Endothelial cell of umbilical vein (primary cell): Measurements from ENCODE around the gene NEAT1. TPM values are rescaled to one million over a fixed set of nuclear protein-coding genes. Genes with fewer than 3 reads are reported as not detected.

Experiments used
- BruUV-seq: library from RNA; stranded (reverse); fragments of 400-500 nt; replicated peaks from 2 replicates; lab custom pipeline; 2021; lab: Mats Ljungman, UMichigan
- CTCF ChIA-PET: fragments of 300-600, 350-600 bp; sonication (Branson Sonifier 250); formaldehyde crosslinking; loops from one replicate; lab custom pipeline; 2021; ENCODE audit warnings: antibody characterized with exemption, inconsistent platforms; lab: Charles Lee
- POLR2A ChIA-PET: fragments of 300-600, 350-600 bp; sonication (Branson Sonifier 250); formaldehyde crosslinking; loops from one replicate; lab custom pipeline; 2021; ENCODE audit warnings: antibody characterized with exemption, inconsistent platforms; lab: Charles Lee
- DNase-seq: peaks from one replicate; pipeline ENCODE4 v3.0.0-alpha.2; 2011; ENCODE audit warnings: low read depth, low spot score
- FAIRE-seq: peaks from 2 replicates; lab custom pipeline; 2011; peaks lifted over from hg19 to GRCh38; lab: Jason Lieb, UNC
- H2AFZ ChIP-seq: 2 replicates; pipeline ENCODE4 v1.6.0; 2012; ENCODE audit warnings: low read depth, low read length, control low read depth, inconsistent platforms
- H3K27ac ChIP-seq: 2 replicates; pipeline ENCODE4 v1.5.1; 2011; ENCODE audit warnings: low read depth, mild to moderate bottlenecking, control low read depth, low read length, moderate library complexity; ENCODE audit not compliant: insufficient read depth
- H3K27me3 ChIP-seq, 2 experiments: 2 replicates each; pipeline versions ENCODE4 v1.6.0 to v1.6.1; 2011; ENCODE audit warnings: low read length in 2 of 2, mixed read lengths in 1 of 2; ENCODE audit not compliant: control insufficient read depth in 2 of 2, insufficient read depth in 2 of 2
- H3K36me3 ChIP-seq, 2 experiments: 2 replicates in 1 of 2; 3 replicates in 1 of 2; pipeline ENCODE4 v1.5.1; 2011; ENCODE audit warnings: low read length in 2 of 2, mild to moderate bottlenecking in 1 of 2, moderate library complexity in 1 of 2; ENCODE audit not compliant: control insufficient read depth in 2 of 2, insufficient read depth in 2 of 2; ENCODE audit errors: extremely low read depth in 1 of 2
- H3K4me1 ChIP-seq: 3 replicates; pipeline ENCODE4 v1.5.1; 2011; ENCODE audit warnings: mild to moderate bottlenecking, low read length; ENCODE audit not compliant: control insufficient read depth, insufficient read depth; ENCODE audit errors: extremely low read depth
- H3K4me2 ChIP-seq: 2 replicates; pipeline ENCODE4 v1.6.1; 2011; ENCODE audit warnings: low read length, control low read depth, mixed read lengths; ENCODE audit not compliant: insufficient read depth
- H3K4me3 ChIP-seq, 3 experiments: fragments of 200-600 bp in 1 of 3; sonication (generic), shearing (Covaris generic) in 1 of 3; replicated peaks in 1 of 3; 2 replicates each; pipeline ENCODE4 v1.5.1; 2011 to 2016; ENCODE audit warnings: control low read depth in 3 of 3, low read length in 3 of 3, mild to moderate bottlenecking in 2 of 3, inconsistent platforms in 1 of 3, low read depth in 1 of 3, moderate library complexity in 1 of 3; ENCODE audit not compliant: insufficient read depth in 1 of 3
- H3K79me2 ChIP-seq: 2 replicates; pipeline ENCODE4 v1.6.0; 2012; ENCODE audit warnings: low read length, inconsistent platforms; ENCODE audit not compliant: control insufficient read depth, insufficient read depth
- H3K9ac ChIP-seq: replicated peaks from 2 replicates; pipeline ENCODE3; 2011; ENCODE audit warnings: low read length, control low read depth; ENCODE audit not compliant: insufficient read depth; ENCODE audit errors: extremely low read depth
- H3K9me1 ChIP-seq: replicated peaks from 3 replicates; pipeline ENCODE4 v1.6.0; 2011; ENCODE audit warnings: mild to moderate bottlenecking, low read length; ENCODE audit not compliant: control insufficient read depth, insufficient read depth; ENCODE audit errors: extremely low read depth
- H3K9me3 ChIP-seq: replicated peaks from 2 replicates; pipeline ENCODE4 v1.5.1; 2012; ENCODE audit warnings: low read length, inconsistent platforms; ENCODE audit not compliant: control insufficient read depth, insufficient read depth
- H4K20me1 ChIP-seq: replicated peaks from 2 replicates; pipeline ENCODE3; 2011; ENCODE audit warnings: mild to moderate bottlenecking, low read length; ENCODE audit not compliant: control insufficient read depth, insufficient read depth; ENCODE audit errors: extremely low read depth
- CTCF ChIP-seq, 2 donors: IDR thresholded peaks; 1 replicate in 1 of 2; 2 replicates in 1 of 2; pipeline ENCODE4 v1.5.1; 2011; ENCODE audit warnings: low read length in 2 of 2, mild to moderate bottlenecking in 2 of 2, moderate library complexity in 2 of 2, control low read depth in 1 of 2, inconsistent platforms in 1 of 2, low read depth in 1 of 2; ENCODE audit not compliant: insufficient read depth in 1 of 2; ENCODE audit errors: extremely low read depth in 1 of 2
- EZH2 ChIP-seq: IDR thresholded peaks from 2 replicates; pipeline ENCODE4 v1.6.1; 2012; ENCODE audit warnings: borderline replicate concordance, low read depth, mild to moderate bottlenecking, moderate library complexity, low read length, inconsistent platforms; ENCODE audit not compliant: severe bottlenecking
- FOS ChIP-seq: IDR thresholded peaks from 2 replicates; pipeline ENCODE4 v1.6.1; 2011; ENCODE audit warnings: mild to moderate bottlenecking, low read length, moderate library complexity, borderline replicate concordance; ENCODE audit not compliant: insufficient read depth
- GATA2 ChIP-seq: IDR thresholded peaks from 2 replicates; pipeline ENCODE4 v1.7.0; 2011; ENCODE audit warnings: low read depth, mild to moderate bottlenecking, moderate library complexity, mixed read lengths, low read length; ENCODE audit not compliant: insufficient read length, insufficient read depth
- JUN ChIP-seq: IDR thresholded peaks from 2 replicates; pipeline ENCODE4 v1.6.1; 2011; ENCODE audit warnings: borderline replicate concordance, low read depth; ENCODE audit not compliant: insufficient read length, insufficient read depth
- MYC ChIP-seq: IDR thresholded peaks from one replicate; pipeline ENCODE4 v1.6.1; 2011; ENCODE audit warnings: mild to moderate bottlenecking, low read depth, low read length
- POLR2A ChIP-seq: IDR thresholded peaks from 2 replicates; pipeline ENCODE4 v1.6.1; 2012; ENCODE audit warnings: low read depth, mild to moderate bottlenecking, control low read depth, low read length
- POLR2AphosphoS5 ChIP-seq: IDR thresholded peaks from 2 replicates; pipeline ENCODE4 v1.6.1; 2012; ENCODE audit warnings: low read depth, mild to moderate bottlenecking, control low read depth, low read length, moderate library complexity; ENCODE audit not compliant: insufficient read depth
- dilution Hi-C: fragments of 300-500 bp; cut with MboI; formaldehyde crosslinking; loops from one replicate; pipeline ENCODE4 v1.15.0; 2019; ENCODE audit warnings: low sequenced_read_pairs; ENCODE audit not compliant: extremely low pct_ligation_motif_present
- intact Hi-C: fragments of 100-400 bp; cut with micrococcal nuclease; formaldehyde crosslinking; loops from one replicate; pipeline ENCODE4 v1.10.0; 2022
- polyA plus RNA-seq, 4 experiments: library from polyadenylated mRNA; depleted of rRNA in 3 of 4; stranded (reverse) in 3 of 4; unstranded in 1 of 4; fragments of >200 nt; gene quantifications; 2 replicates each; pipeline versions ENCODE4 v1.2.1 to v1.2.3, GENCODE V29; 2011 to 2012; ENCODE audit warnings: missing spikeins in 1 of 4
- total RNA-seq: library from RNA; stranded (reverse); gene quantifications from 2 replicates; pipeline ENCODE4 v1.2.3, GENCODE V29; 2021
- TF ChIP-seq, protein P1 (sequence below): IDR thresholded peaks from 2 replicates; pipeline ENCODE4 v1.6.1; 2011; ENCODE audit not compliant: insufficient read depth, insufficient read length

NEAT1 gene
- total and polyA plus RNA-seq, 2 donors (not counting 3 experiments of a cell fraction or from before 2014, with no cell fraction given): 34.4 to 957 TPM

DNA sequence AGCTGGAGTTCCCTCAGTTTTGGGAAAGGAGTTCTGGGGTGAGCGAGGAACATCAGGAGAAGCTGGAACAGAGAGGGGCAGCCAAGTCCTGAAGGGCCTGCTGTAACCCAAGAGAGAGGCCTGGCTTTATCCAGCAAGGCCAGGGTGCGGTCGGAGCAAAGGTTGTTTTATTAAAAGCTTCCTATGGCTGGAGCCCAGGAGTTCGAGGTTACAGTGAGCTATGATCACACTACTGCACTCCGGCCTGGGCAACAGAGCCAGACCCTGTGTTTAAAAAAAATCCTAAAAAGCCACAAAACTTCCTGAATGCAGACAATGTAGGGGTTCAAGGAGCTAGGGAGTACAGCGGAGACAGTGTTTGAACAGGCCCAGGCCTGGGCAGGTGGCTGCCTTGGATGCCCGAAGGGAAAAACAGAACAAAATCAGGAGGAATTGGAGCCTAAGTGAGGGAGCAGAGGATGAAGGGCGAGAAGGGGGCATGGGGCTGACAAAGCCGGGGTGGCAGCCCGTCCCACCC lies 54.1 kb downstream of the NEAT1 start:
- dilution Hi-C loops (no loop called here), intact Hi-C loops (loop anchor here (1.0 to 2.0 kb wide), 4 partner anchors 11 to 94 kb away; partner anchors contain the start of gene SLC25A45)
- peak; percentile 31 for DNase-seq
- Histone ChIP-seq H3K79me2 (peaks cover 24% of the 10 kb centered on the region), H3K9me1 (no peaks in the 10 kb centered on the region), H2AFZ (no peak overlapping the region), H3K27ac (peak overlapping the region; percentile 88), H4K20me1 (no peaks in the 10 kb centered on the region), H3K4me2 (peak overlapping the region; percentile 78), H3K27me3 (no peaks in the 10 kb centered on the region), H3K4me3 (peak overlapping the region; percentile 35 to 56 (median 54)), H3K4me1 (peaks cover 29% of the 10 kb centered on the region), H3K36me3 (no peaks in the 10 kb centered on the region), H3K9ac (peak overlapping the region; percentile 94), H3K9me3 (no peaks in the 10 kb centered on the region)
- TF ChIP-seq POLR2A (peak; percentile 14), EZH2 (no peak)
- TSS peak; percentile 80 for BruUV-seq
- ChIA-PET POLR2A (interaction anchor here (0.6 to 6.4 kb wide), 7 partner anchors 11 to 214 kb away, joined by 3 to 283 read pairs (median 5); partner anchors contain the start of genes MALAT1 and NEAT1), CTCF (interaction anchor here (0.6 to 7.9 kb wide), 8 partner anchors 11 to 246 kb away, joined by 3 to 247 read pairs (median 6); partner anchors contain the start of gene MALAT1)
- FAIRE-seq: no peak

GRCh38 chr11:65477149-65477965 lies 54.8 kb downstream of the NEAT1 start:
- Histone ChIP-seq H3K27ac (peak overlapping the region; percentile 88), H3K9ac (peak overlapping the region; percentile 94), H3K9me1 (no peaks in the 10 kb centered on the region), H3K4me3 (peak overlapping the region; percentile 35 to 56 (median 54)), H3K36me3 (no peaks in the 10 kb centered on the region), H3K27me3 (no peaks in the 10 kb centered on the region), H3K4me1 (peaks cover 26% of the 10 kb centered on the region), H3K79me2 (peaks cover 24% of the 10 kb centered on the region), H2AFZ (no peak overlapping the region), H3K9me3 (no peaks in the 10 kb centered on the region), H3K4me2 (peak overlapping the region; percentile 78), H4K20me1 (no peaks in the 10 kb centered on the region)
- POLR2A ChIA-PET: interaction anchor here (0.6 to 6.4 kb wide), 7 partner anchors 10 to 202 kb away, joined by 3 to 283 read pairs (median 5); partner anchors contain the start of genes MALAT1 and NEAT1
- no TSS peak for BruUV-seq
- DNase-seq: peak; percentile 94
- CTCF ChIA-PET: interaction anchor here (0.7 to 7.9 kb wide), 9 partner anchors 8 to 60 kb away, joined by 3 to 247 read pairs (median 6); partner anchors contain the start of gene MALAT1
- intact Hi-C loops (loop anchor here (1.0 to 2.0 kb wide), 4 partner anchors 10 to 95 kb away; partner anchors contain the start of gene SLC25A45), dilution Hi-C loops (no loop called here)
- TF ChIP-seq POLR2AphosphoS5: peak; percentile 96
- TF ChIP-seq POLR2A: peak; percentile 95
- no peak for TF ChIP-seq EZH2
- TF ChIP-seq, protein P1, sequence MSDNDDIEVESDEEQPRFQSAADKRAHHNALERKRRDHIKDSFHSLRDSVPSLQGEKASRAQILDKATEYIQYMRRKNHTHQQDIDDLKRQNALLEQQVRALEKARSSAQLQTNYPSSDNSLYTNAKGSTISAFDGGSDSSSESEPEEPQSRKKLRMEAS: peak; percentile 86
- peak; percentile 52 for TF ChIP-seq JUN
- TF ChIP-seq GATA2: no peak
- no peak for TF ChIP-seq CTCF (IDR thresholded peaks at IDR 0.05; ENCODE audit: extremely low read depth in 1 of 2, insufficient read depth in 1 of 2, low read depth in 1 of 2, low read length in 2 of 2)
- TF ChIP-seq FOS: peak; percentile 91
- no peak for TF ChIP-seq MYC
- FAIRE-seq: peak; percentile 99
